ENCODE data around the gene SH2D2A.

The SH2D2A gene

GRCh38 chr1:156796340-156797097 is 20.1 kb downstream of the SH2D2A start:
- no peak overlapping the region for H3K4me3 ChIP-seq (ENCODE audit: low read depth, low read length)
- no peak for DNase-seq (ENCODE audit: low read depth)
- TF ChIP-seq, protein P1, sequence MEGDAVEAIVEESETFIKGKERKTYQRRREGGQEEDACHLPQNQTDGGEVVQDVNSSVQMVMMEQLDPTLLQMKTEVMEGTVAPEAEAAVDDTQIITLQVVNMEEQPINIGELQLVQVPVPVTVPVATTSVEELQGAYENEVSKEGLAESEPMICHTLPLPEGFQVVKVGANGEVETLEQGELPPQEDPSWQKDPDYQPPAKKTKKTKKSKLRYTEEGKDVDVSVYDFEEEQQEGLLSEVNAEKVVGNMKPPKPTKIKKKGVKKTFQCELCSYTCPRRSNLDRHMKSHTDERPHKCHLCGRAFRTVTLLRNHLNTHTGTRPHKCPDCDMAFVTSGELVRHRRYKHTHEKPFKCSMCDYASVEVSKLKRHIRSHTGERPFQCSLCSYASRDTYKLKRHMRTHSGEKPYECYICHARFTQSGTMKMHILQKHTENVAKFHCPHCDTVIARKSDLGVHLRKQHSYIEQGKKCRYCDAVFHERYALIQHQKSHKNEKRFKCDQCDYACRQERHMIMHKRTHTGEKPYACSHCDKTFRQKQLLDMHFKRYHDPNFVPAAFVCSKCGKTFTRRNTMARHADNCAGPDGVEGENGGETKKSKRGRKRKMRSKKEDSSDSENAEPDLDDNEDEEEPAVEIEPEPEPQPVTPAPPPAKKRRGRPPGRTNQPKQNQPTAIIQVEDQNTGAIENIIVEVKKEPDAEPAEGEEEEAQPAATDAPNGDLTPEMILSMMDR (IDR thresholded peaks at IDR 0.05; ENCODE audit: control insufficient read depth, extremely low read depth, insufficient read depth): no peak

DNA sequence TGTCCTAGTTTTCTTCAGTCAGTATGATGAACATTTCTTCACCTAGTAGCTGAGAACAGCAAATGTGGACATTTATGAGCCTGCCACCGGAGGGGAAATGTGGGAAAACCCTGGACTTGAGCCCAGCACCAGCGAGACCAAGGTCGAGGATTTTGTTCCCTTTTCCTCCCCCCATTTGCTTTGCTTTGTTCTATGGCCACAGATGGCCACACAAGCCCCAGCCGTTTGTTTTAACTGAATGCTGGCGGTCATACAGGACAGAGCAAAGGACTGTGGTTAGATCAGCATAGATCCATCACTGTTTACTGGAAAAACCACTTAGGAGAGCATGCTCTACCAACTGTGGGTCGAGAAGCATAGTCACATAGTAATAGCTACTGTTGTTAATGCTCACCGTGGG is 20.9 kb downstream of the SH2D2A start:
- no peak overlapping the region for H3K4me3 ChIP-seq (ENCODE audit: low read depth, low read length)
- TF ChIP-seq, protein P1 (IDR thresholded peaks at IDR 0.05; ENCODE audit: control insufficient read depth, extremely low read depth, insufficient read depth): no peak
- no peak for DNase-seq (ENCODE audit: low read depth)

DNA sequence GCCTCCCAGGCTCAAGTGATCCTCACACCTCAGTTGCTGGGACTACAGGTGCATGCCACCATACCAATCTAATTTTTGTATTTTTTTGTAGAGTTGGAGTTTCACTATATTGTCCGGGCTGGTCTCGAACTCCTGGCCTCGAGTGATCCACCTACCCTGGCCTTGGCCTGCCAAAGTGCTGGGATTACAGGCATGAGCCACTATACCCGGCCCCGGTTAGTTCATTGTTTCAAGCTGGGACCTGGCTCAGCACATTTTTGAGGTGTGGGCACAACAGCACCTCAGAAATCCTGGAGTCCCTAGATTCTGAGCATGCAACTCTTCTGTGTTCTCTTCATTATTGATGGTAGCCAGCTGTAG is 21.3 kb downstream of the SH2D2A start:
- TF ChIP-seq, protein P1 (IDR thresholded peaks at IDR 0.05; ENCODE audit: control insufficient read depth, extremely low read depth, insufficient read depth): no peak
- H3K4me3 ChIP-seq (ENCODE audit: low read depth, low read length): no peak overlapping the region
- DNase-seq (ENCODE audit: low read depth): no peak

DNA sequence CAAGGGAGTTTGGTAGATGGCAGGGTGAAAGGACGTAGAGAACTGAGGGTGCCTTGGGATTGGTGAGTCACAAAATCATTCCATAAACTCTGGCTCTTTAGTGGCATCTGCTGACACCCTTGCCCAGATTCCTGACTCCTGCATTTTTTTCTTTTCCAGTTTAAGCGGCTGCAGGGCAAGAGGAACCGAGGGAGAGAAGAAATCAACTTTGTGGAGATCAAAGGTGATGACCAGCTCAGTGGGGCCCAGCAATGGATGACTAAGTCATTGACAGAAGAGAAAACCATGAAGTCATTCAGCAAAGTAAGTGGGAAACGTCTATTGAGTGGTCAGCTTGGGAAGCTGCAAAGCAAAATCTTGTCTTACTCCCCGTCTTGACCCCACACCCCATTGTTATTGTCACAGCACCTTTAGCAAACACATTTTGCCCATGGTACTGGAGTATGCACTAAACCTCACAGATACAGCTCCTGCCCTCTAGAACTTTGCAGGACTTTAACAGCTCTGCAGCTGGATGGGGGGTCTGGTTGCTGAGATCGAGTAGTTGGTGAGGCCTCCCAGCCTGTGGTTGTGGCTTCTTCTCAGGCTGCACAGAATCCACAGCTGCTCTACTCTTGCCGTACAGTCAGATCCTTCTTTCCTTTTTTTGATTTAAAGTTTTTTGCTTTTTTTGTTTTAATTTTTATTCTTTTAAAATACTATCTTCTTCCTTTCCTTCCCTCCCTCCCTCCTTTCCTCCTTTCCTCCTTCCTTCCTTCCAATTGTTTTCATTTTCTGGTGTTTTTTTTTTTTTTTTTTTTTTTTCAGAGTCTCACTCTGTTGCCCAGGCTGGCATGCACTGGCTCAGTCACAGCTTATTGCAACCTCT is 21.9 kb downstream of the SH2D2A start:
- DNase-seq (ENCODE audit: low read depth): no peak
- no peak overlapping the region for H3K4me3 ChIP-seq (ENCODE audit: low read depth, low read length)
- TF ChIP-seq, protein P1 (IDR thresholded peaks at IDR 0.05; ENCODE audit: control insufficient read depth, extremely low read depth, insufficient read depth): no peak

DNA sequence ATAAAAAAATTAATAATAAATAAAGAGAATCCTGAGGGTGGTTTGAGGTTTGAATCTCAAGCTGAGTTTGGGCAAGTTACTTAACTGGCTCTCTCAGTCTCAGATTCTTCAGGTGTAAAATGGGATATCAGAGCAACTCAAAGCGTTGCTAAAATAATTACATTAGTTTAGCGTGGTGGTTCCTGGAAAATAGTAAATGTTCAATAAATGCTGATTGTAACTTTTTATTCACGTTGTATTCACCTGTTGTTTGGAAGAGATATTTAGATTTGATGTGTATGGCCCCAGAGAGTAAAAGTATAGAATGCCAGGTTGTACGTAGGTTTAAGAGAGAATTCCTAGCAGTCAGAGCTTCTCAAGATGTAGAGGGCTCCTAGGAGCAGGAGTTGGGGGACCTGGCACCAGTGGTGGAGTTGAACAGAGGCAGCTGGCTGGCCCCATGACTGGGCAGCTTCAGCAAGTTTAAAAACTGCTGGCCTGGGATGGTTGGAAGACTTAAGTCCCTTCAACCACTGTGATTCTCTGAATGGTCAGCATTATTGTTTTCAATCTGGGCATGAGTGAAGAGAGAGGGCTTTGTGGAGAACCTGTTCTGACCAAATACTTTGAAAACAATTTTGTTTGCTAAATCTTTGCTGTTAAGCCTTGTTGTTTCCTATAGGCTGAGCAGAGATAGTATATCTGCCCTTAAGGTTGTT is 26.9 kb downstream of the SH2D2A start:
- TF ChIP-seq, protein P1 (IDR thresholded peaks at IDR 0.05; ENCODE audit: control insufficient read depth, extremely low read depth, insufficient read depth): no peak
- H3K4me3 ChIP-seq (ENCODE audit: low read depth, low read length): no peak overlapping the region
- DNase-seq (ENCODE audit: low read depth): no peak

DNA sequence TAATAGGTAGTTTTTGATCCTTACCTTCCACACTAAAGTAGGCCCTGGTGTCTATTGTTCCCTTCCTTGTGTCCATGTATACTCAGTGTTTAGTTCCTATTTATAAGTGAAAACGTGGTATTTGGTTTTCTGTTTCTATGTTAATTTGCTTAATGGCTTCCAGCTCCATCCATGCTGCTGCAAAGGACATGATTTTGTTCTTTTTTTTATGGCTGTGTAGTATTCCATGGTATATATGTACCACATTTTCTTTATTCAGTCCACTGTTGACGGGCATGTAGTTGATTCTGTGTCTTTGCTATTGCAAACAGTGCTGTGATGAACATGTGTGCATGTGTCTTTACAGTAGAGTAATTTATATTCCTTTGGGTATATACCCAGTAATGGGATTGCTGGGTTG is 28.5 kb downstream of the SH2D2A start:
- no peak overlapping the region for H3K4me3 ChIP-seq (ENCODE audit: low read depth, low read length)
- no peak for DNase-seq (ENCODE audit: low read depth)
- TF ChIP-seq, protein P1 (IDR thresholded peaks at IDR 0.05; ENCODE audit: control insufficient read depth, extremely low read depth, insufficient read depth): no peak

Data from LNCaP clone FGC (cell line).